ENCODE data around the gene RAD51B.

GRCh38 chr14:68762953-68763764 is 943.6 kb downstream of the RAD51B start:
- TF ChIP-seq CTCF (IDR thresholded peaks at IDR 0.05) = no peak
- no peak for TF ChIP-seq POLR2A (IDR thresholded peaks at IDR 0.05)
